GM20431 (cell line): ENCODE data around the gene GPR35.
"Not testable (repeated sequence)": the region's sequence is repeated elsewhere in the genome, so short reads cannot be mapped to it uniquely, and the experiment has no call there.

Source experiments
- in situ Hi-C: fragments of 300-500 bp; cut with MseI, MboI; formaldehyde crosslinking; loops from one replicate; pipeline ENCODE4 v1.15.0; 2020; ENCODE audit warnings: low sequenced_read_pairs; ENCODE audit not compliant: unreplicated experiment

Gene GPR35

DNA sequence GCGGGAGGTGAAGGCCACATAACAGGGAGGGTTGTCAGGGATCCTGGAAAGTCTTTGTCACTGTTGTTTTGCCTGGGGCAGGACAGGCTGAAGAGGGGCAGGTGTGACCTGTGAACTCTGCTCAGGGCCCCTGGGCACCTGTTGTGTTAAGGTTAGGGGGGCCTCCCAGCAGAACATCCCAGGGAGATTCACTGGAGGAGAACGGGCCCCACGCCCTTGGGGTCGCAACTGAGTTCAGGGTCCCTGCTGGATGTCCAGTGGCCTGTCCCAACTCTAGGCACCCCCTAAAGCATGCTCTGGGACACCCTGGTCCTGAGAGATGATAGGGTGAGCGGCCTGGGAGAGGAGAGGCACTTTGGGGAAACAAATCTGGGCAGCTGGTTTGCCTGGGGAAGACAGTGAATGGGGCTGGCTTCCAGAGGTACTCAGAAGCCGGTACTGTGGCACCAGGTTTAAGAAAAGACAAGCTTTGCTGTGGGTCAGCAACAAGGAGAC is 22.9 kb downstream of the GPR35 start:
- in situ Hi-C loops, result no loop called here

- in situ Hi-C loops, result no loop called here
Measured at GRCh38 chr2:240648650-240649275, 23.5 kb downstream of the GPR35 start.

GRCh38 chr2:240649331-240649730 is 24.1 kb downstream of the GPR35 start:
- in situ Hi-C loops, result no loop called here

DNA sequence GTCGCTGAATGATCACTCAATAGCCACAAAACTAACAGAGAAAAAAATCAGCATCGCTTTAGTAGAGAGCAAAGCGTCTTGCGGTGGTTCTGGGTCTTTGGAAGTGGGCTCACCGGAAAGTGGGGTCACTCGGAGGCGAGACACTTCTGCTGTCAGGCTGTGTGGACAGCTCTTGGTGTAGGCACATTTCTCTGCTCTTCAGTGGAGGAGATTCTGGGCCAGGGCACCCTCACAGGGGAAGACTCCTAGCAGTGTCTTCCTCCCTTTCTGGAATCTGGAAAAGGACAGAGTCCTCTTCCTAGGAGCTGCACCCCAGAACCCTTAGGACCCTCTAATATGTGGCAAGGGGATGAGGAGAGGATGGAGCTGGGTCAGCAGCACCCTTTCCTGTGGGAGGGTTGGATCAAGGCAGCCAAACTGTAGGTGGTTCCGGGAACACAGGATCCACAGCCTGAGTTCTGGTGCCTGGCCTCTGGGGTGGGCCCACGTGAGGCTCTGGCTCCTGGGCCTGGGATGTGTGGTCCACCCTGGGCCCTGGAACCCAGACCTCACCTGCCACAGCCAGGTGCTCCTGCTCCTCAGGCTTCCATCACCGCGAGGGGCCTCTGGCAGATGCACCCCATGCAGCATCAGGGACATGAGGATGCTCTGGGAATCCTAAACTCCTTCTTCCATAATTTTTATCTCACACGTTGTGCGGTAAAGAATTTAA is 25.1 kb downstream of the GPR35 start:
- in situ Hi-C loops, result no loop called here

DNA sequence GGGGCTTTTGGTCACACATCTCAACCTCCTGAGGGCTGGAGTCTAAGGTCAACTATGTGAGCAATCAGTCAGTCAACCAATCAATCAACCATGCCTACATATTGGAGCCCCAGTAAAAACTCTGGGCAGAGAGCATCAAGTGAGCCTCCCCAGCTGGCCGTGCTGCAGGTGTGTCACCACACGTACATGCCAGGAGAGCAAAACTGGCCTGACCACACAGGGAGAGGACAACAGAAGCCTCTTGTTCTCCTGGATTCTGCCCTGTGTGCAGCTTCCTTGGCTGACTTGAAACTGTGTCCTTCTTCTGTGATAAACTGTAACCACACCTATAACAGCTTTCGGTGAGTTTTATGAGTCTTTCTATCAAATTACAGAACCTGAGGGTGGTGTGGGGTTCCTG is 25.9 kb downstream of the GPR35 start:
- in situ Hi-C loops, result no loop called here

DNA sequence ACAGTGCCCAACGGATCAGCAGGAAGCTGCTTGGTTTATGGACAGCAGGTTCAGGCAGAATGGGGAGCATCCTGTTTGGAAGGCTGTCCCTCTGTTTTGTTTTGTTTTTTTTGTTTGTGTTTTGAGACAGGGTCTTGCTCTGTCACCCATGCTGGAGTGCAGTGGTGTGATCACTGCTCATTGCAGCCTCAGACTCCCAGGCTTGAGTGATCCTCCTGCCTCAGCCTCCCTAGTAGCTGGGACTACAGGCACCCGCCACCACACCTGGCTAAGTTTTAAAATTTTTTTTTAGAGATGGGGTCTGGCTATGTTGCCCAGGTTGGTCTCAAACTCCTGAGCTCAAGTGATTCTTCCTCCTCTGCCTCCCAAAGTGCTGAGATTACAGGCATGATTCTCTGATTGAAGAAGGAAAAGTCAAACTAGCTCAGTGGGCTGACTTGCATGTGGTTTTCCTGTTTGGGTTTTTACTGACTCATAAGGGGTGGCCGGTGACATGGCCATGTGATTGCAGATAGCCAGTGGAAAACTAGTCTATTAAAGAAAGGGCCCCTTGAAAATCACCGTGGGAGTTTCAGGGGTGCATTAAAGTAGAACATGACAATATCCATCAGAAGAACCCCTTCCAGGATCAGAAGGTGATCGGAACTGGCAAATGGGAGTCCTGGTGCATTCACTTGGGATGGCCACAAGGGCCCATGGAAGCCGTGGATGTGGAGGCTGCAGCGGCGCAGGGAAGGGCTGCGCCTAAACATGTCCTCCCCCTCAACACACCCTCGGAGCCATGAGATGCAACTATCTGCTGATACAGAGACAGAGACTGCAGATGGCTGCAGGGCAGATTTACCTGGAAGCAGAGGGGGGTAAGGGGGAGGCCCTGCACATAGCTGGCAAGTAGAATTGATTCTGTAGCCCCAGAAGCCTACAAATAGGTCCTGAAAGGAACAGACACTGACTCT is 30.9 kb downstream of the GPR35 start:
- in situ Hi-C loops, result no loop called here

DNA sequence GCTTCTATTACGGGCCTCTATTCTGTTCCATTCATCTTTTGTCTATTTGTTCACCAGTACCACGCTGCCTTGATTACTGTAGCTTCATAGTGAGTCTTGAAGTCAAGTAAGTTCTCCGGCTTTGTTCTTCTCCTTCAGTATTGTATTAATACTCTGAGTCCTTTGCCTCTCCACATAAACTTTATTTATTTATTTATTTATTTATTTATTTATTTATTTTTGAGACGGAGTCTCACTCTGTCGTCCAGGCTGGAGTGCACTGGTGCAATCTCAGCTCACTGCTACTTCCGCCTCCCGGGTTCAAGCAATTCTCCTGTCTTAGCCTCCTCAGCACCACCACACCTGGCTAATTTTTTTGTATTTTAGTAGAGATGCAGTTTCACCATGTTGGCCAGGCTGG is 34.6 kb downstream of the GPR35 start:
- in situ Hi-C loops, result not testable (repeated sequence)

- in situ Hi-C loops, result no loop called here
Measured at GRCh38 chr2:240662681-240663080, 37.4 kb downstream of the GPR35 start.

- in situ Hi-C loops, result no loop called here
Measured at GRCh38 chr2:240663546-240664190, 38.4 kb downstream of the GPR35 start.

DNA sequence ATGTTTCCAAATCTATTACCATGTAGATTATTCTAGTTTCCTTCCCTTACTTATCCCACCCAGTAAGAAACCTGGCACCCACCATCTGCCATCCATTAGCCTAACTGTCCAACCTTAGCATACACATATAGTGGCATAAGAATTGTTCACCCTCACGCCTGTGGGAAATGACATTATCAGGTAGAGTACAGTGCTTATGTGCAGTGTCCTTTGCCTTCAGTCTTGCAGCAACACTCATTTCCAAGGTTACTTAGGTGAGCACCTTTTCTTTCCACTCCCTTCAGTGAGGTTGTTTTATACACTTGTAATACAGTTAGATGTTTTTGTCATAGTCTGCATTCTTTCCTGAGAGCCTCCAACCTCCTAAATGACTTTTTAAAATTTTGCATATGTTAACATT is 39.3 kb downstream of the GPR35 start:
- in situ Hi-C loops, result no loop called here

GRCh38 chr2:240670402-240670801 is 45.1 kb downstream of the GPR35 start:
- in situ Hi-C loops, result no loop called here

DNA sequence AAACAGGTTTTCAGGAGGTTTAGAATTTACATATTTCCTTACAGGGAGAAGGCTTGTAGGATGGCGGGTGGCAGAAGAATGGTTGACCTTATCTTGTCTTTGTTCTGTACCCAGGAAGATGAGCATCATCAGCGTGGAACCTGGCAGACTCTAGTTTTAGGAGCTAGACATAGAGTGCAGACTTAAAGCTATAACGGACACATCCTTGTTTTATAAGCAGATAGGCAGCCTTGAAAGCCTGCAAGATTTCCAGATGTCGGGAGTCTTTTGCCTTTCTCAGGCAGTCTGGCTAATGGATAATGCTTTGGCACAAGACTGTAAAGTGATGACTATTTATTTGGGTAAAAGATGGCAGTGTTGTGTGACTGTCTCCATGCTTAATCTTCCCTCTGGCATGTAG is 45.7 kb downstream of the GPR35 start:
- in situ Hi-C loops, result no loop called here

DNA sequence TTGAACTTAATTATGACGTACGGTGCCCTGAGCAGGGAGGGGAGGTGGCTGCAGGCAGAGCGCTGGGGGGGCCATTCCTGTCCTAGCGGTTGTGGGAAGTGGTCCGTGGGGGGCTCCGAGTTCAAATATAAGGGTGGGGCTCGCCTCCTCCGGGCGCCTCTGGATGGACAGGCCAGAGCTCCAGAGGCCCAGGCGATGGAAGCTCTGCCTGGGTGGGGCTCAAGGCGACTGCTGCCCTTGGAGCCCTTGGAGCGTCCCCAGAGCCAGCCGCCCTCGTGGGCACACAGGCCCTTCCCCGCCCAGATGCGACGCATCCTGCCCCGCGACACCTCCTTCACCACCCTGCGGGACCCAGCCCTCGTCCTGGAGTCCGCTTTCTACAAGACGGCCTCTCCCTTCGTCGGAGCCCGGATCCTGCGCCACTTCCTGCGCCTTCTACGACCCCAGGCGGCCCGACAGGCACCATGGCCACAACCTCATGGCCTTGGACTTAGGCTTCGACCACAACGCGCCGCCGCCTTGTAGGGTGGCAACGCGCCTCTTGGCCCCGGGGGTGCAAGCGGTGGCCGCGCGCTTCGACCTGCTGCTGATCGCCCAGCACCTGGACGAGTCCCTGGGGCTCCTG is 46.9 kb downstream of the GPR35 start:
- in situ Hi-C loops, result no loop called here

GRCh38 chr2:240672701-240673190 is 47.5 kb downstream of the GPR35 start:
- in situ Hi-C loops, result no loop called here

DNA sequence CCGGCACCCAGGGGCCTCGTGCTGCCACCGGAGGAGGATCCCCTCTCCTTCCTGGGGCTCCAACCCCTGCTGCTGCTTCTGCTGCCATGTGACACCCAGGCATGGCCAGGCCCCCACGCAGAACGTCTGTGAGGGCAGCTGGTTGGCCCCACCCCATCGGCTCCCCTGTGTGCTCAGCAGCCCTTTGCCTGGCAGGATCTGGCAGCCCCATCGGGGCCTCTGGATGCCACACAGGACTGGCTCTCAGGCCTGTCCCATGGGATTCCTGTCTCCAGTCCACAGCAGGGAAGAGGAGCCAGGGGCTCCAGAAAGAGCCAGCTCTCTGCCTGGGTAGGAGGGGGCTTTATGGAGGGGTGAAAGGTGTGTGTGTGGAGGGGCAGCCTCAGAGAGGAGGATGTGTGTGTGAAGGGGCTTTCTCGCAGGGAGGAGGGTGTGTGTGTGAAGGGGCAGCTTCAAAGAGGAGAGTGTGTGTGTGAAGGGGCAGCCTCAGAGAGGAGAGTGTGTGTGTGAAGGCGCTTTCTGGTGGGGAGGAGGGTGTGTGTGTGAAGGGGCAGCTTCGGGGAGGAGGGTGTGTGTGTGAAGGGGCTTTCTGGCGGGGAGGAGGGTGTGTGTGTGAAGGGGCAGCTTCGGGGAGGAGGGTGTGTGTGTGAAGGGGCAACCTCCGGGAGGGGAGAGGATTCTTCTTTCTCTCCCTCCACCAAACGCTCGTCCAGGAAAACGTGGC is 49.3 kb downstream of the GPR35 start:
- in situ Hi-C loops, result not testable (repeated sequence)

GRCh38 chr2:240675345-240675744 is 50.1 kb downstream of the GPR35 start:
- in situ Hi-C loops, result not testable (repeated sequence)

GRCh38 chr2:240678043-240678442 is 52.8 kb downstream of the GPR35 start:
- in situ Hi-C loops, result not testable (repeated sequence)

GRCh38 chr2:240678909-240679308 is 53.6 kb downstream of the GPR35 start:
- in situ Hi-C loops, result not testable (repeated sequence)

- in situ Hi-C loops, result not testable (repeated sequence)
Measured at GRCh38 chr2:240680185-240680584, 54.9 kb downstream of the GPR35 start.
